Measurements from ENCODE around the gene CNTN5.
A peak's percentile ranks its signal among the peaks of the same experiment; 100 is the strongest.

Gene CNTN5

GRCh38 chr11:99037057-99037456 is 16.3 kb downstream of the CNTN5 start:
- TF ChIP-seq INSM2 (tag by site-specific recombination; IDR thresholded peaks at IDR 0.05), result no peak
- no peak for TF ChIP-seq YY2 (tag by site-specific recombination; IDR thresholded peaks at IDR 0.05)
- TF ChIP-seq OVOL3 (tag by site-specific recombination; IDR thresholded peaks at IDR 0.05), result no peak
- no peak for TF ChIP-seq ZNF121 (tag by site-specific recombination; IDR thresholded peaks at IDR 0.05)
- TF ChIP-seq ZNF302 (tag by site-specific recombination; IDR thresholded peaks at IDR 0.05; ENCODE audit: low read depth), result no peak
- no peak for TF ChIP-seq ZBTB26 (tag by site-specific recombination; optimal IDR thresholded peaks at IDR 0.05)
- TF ChIP-seq KLF9 (tag by site-specific recombination; IDR thresholded peaks at IDR 0.05; ENCODE audit: low read depth), result no peak
- no peak for TF ChIP-seq ZNF423 (tag by site-specific recombination; IDR thresholded peaks at IDR 0.05)
- TF ChIP-seq HIC1 (tag by site-specific recombination; IDR thresholded peaks at IDR 0.05), result no peak

GRCh38 chr11:99063331-99063730 is 42.6 kb downstream of the CNTN5 start:
- ChIA-PET POLR2A (no interaction called here), CTCF (no interaction called here)
- Histone ChIP-seq H3K4me3 (ENCODE audit: low read depth, low read length) (no peak overlapping the region), H3K9me3 (ENCODE audit: control insufficient read depth, insufficient read depth, low read depth, low read length) (no peaks in the 10 kb centered on the region), H3K27ac (ENCODE audit: extremely low read depth, low read depth, low read length) (no peak overlapping the region), H3K4me1 (ENCODE audit: control insufficient read depth, insufficient read depth, low read length) (no peaks in the 10 kb centered on the region), H3K36me3 (ENCODE audit: control insufficient read depth in 2 of 2, insufficient read depth in 1 of 2, low read length in 2 of 2) (no peaks in the 10 kb centered on the region)
- no peak for TF ChIP-seq EGR2 (tag by site-specific recombination; IDR thresholded peaks at IDR 0.05; ENCODE audit: low read depth)
- TF ChIP-seq ZNF18 (tag by site-specific recombination; IDR thresholded peaks at IDR 0.05), result no peak
- TF ChIP-seq ZBTB11 (tag by site-specific recombination; conservative IDR thresholded peaks at IDR 0.05; ENCODE audit: low read depth), result peak; percentile 58
- no peak for TF ChIP-seq ZNF324 (tag by site-specific recombination; IDR thresholded peaks at IDR 0.05)
- peak; percentile 64 for TF ChIP-seq ZNF518A (tag by site-specific recombination; conservative IDR thresholded peaks at IDR 0.05; ENCODE audit: low read depth)
- no peak for TF ChIP-seq SP2 (tag by site-specific recombination; IDR thresholded peaks at IDR 0.05)
- TF ChIP-seq ZNF394 (tag by site-specific recombination; IDR thresholded peaks at IDR 0.05; ENCODE audit: borderline replicate concordance), result peak; percentile 69; the same call in 1 of the 2 replicates
- no peak for TF ChIP-seq ZNF560 (tag by site-specific recombination; IDR thresholded peaks at IDR 0.05; ENCODE audit: borderline replicate concordance)
- TF ChIP-seq ZFP37 (tag by site-specific recombination; IDR thresholded peaks at IDR 0.05), result no peak
- 0 out of 2 replicates have a peak, but pooled peaks have one; percentile 20 for TF ChIP-seq ZBTB8A (tag by site-specific recombination; IDR thresholded peaks at IDR 0.05)

More at GRCh38 chr11:99037057-99037456, 16.3 kb downstream of the CNTN5 start:
- Histone ChIP-seq H3K9me3 (ENCODE audit: control insufficient read depth, insufficient read depth, low read depth, low read length) (no peaks in the 10 kb centered on the region), H3K4me3 (ENCODE audit: low read depth, low read length) (no peak overlapping the region), H3K4me1 (ENCODE audit: control insufficient read depth, insufficient read depth, low read length) (no peaks in the 10 kb centered on the region), H3K27ac (ENCODE audit: extremely low read depth, low read depth, low read length) (no peak overlapping the region), H3K36me3 (ENCODE audit: control insufficient read depth in 2 of 2, insufficient read depth in 1 of 2, low read length in 2 of 2) (no peaks in the 10 kb centered on the region)
- CTCF ChIA-PET, result interaction anchor here (0.6 to 1.9 kb wide), 2 partner anchors 21 to 125 kb away, joined by 4 to 7 read pairs; no protein-coding TSS in a partner anchor
- POLR2A ChIA-PET, result no interaction called here

Data from HEK293 (cell line).